ENCODE data around the gene ADAM10. TPM values are rescaled to one million over a fixed set of nuclear protein-coding genes. Genes with fewer than 3 reads are reported as not detected.

ADAM10 gene
- total and polyA plus RNA-seq, 2 of the 4 experiments (the other 2 are of a cell fraction) = 110 to 185 TPM

- H3K9me1 ChIP-seq (ENCODE audit: insufficient read depth, low read length) = peaks cover 38% of the 10 kb centered on the region
- no peaks in the 10 kb centered on the region for H3K36me3 ChIP-seq (ENCODE audit: control insufficient read depth, insufficient read depth, low read length)
- H3K23ac ChIP-seq (ENCODE audit: low read depth, low read length) = peak overlapping the region; percentile 5
- peak overlapping the region; percentile 50 for H2BK20ac ChIP-seq (ENCODE audit: low read depth, low read length)
- DNase-seq = peak; percentile 74
- peak overlapping the region; percentile 21 for H4K5ac ChIP-seq (ENCODE audit: low read depth, low read length)
- CTCF ChIA-PET = interaction anchor here (0.9 kb wide), 1 partner anchor 230 kb away, joined by 3 read pairs; no protein-coding TSS in a partner anchor
- H4K91ac ChIP-seq (ENCODE audit: insufficient read depth, low read depth, low read length) = peak overlapping the region; percentile 91
- H2BK120ac ChIP-seq (ENCODE audit: low read depth, low read length) = peak overlapping the region; percentile 93
- dilution Hi-C loops (cut with HindIII; ENCODE audit: low sequenced_read_pairs, unreplicated experiment) = no loop called here
- no peaks in the 10 kb centered on the region for H4K20me1 ChIP-seq (ENCODE audit: insufficient read depth, low read length)
- no peaks in the 10 kb centered on the region for H3K27me3 ChIP-seq (ENCODE audit: control insufficient read depth, insufficient read depth, low read length)
- H3K27ac ChIP-seq (ENCODE audit: insufficient read depth, low read length) = peak overlapping the region; percentile 72
- H2AK9ac ChIP-seq (replicated peaks; ENCODE audit: low read depth, low read length, poor library complexity) = no peak overlapping the region
- ATAC-seq (ENCODE audit: low read depth) = peak; percentile 64
- BruUV-seq (replicated peaks) = no TSS peak
- H2AFZ ChIP-seq (replicated peaks; ENCODE audit: low read length, poor library complexity) = peak overlapping the region; percentile 57
- WGBS, 2 experiments (ENCODE audit: extremely low coverage in 2 of 2, insufficient read length in 1 of 2) = 57% methylated on average over 3 of the region's 12 CpGs; no CpG with 5 or more reads in 1 of the 2 experiments
- H2AK5ac ChIP-seq (ENCODE audit: low read depth, low read length) = peak overlapping the region; percentile 93
- in situ Hi-C loops (cut with MboI; ENCODE audit: low sequenced_read_pairs) = no loop called here
- no peak overlapping the region for H3K4me3 ChIP-seq (ENCODE audit: insufficient read depth, low read depth, low read length)
- no peak overlapping the region for H3K9ac ChIP-seq (ENCODE audit: low read depth, low read length)
- H2BK15ac ChIP-seq (ENCODE audit: low read depth, low read length) = peak overlapping the region; percentile 67; the same call in 2 of the 3 replicates
- peak overlapping the region; percentile 44 for H2BK5ac ChIP-seq (ENCODE audit: low read depth, low read length, poor library complexity, severe bottlenecking)
- peak overlapping the region; percentile 42 for H3K18ac ChIP-seq (ENCODE audit: low read depth, low read length)
- POLR2A ChIA-PET (ENCODE audit: unreplicated experiment) = interaction anchor here (0.6 kb wide), 2 partner anchors 79 to 174 kb away, joined by 4 to 5 read pairs; no protein-coding TSS in a partner anchor
- peak overlapping the region; percentile 96 for H3K4ac ChIP-seq (ENCODE audit: low read depth, low read length)
- H3K79me1 ChIP-seq (ENCODE audit: low read depth in 1 of 2, low read length in 2 of 2) = no peaks in the 10 kb centered on the region
- H3K4me1 ChIP-seq (ENCODE audit: control insufficient read depth, insufficient read depth, low read length) = peaks cover 42% of the 10 kb centered on the region
- peak overlapping the region; percentile 14; the same call in 1 of the 2 replicates for H3K4me2 ChIP-seq (ENCODE audit: low read depth, low read length)
- intact Hi-C loops (cut with micrococcal nuclease) = loop anchor here (1.0 to 5.0 kb wide), 2 partner anchors 77 to 217 kb away; no protein-coding TSS in a partner anchor
- H3K14ac ChIP-seq (replicated peaks; ENCODE audit: low read depth, low read length) = peak overlapping the region; percentile 24
- peak overlapping the region; percentile 41 to 45; a peak in 3 of 4 replicates for H4K8ac ChIP-seq (ENCODE audit: low read depth in 2 of 2, low read length in 2 of 2)
- H3K9me3 ChIP-seq (ENCODE audit: control insufficient read depth, insufficient read depth, low read length) = no peaks in the 10 kb centered on the region
- peak overlapping the region; percentile 45; the same call in 1 of the 2 replicates for H3K56ac ChIP-seq (ENCODE audit: extremely low read depth, insufficient read depth, low read length)
- TF ChIP-seq USF2 (IDR thresholded peaks at IDR 0.05; ENCODE audit: low read depth, low read length) = no peak
- TF ChIP-seq CTCF (conservative IDR thresholded peaks at IDR 0.05; ENCODE audit: low read depth, low read length) = no peak
- TF ChIP-seq BHLHE40 (IDR thresholded peaks at IDR 0.05; ENCODE audit: low read depth, low read length) = no peak
- no peak for TF ChIP-seq MAZ (IDR thresholded peaks at IDR 0.05; ENCODE audit: borderline replicate concordance, low read depth, low read length)
- no peak for TF ChIP-seq MXI1 (IDR thresholded peaks at IDR 0.05; ENCODE audit: borderline replicate concordance, low read depth, low read length)
- TF ChIP-seq FOS (IDR thresholded peaks at IDR 0.05; ENCODE audit: low read depth, low read length) = no peak
- no peak for TF ChIP-seq POLR2A (IDR thresholded peaks at IDR 0.05; ENCODE audit: low read depth, low read length)
- no peak for TF ChIP-seq NFE2L2 (IDR thresholded peaks at IDR 0.05; ENCODE audit: low read depth, low read length)
- no peak for TF ChIP-seq RCOR1 (IDR thresholded peaks at IDR 0.05; ENCODE audit: insufficient replicate concordance, low read length)
- TF ChIP-seq RAD21 (IDR thresholded peaks at IDR 0.05; ENCODE audit: low read length) = no peak
- TF ChIP-seq CHD1 (IDR thresholded peaks at IDR 0.05; ENCODE audit: low read depth, low read length) = no peak
- no peak for TF ChIP-seq MAFK (IDR thresholded peaks at IDR 0.05; ENCODE audit: low read depth, low read length)
- no peak for TF ChIP-seq SMC3 (IDR thresholded peaks at IDR 0.05; ENCODE audit: low read depth, low read length)
- no peak for TF ChIP-seq RFX5 (IDR thresholded peaks at IDR 0.05; ENCODE audit: low read depth, low read length)
Measured at GRCh38 chr15:58549013-58549784, 200.3 kb downstream of the ADAM10 start.
